Nephron progenitor cell (in vitro differentiated cells): ENCODE results near the gene TUBA3E.
"Not testable (repeated sequence)": the region's sequence is repeated elsewhere in the genome, so short reads cannot be mapped to it uniquely, and the experiment has no call there.

ENCODE experiments used
- DNase-seq: peaks from one replicate; pipeline ENCODE4 v3.0.0; 2021
- H3K27ac Mint-ChIP-seq: 2 replicates; pipeline ENCODE4 v1.8.0; 2021; ENCODE audit warnings: mild to moderate bottlenecking, moderate library complexity, mixed read lengths
- H3K27me3 Mint-ChIP-seq: 2 replicates; pipeline ENCODE4 v1.8.0; 2021; ENCODE audit warnings: mild to moderate bottlenecking, low read depth, mixed read lengths; ENCODE audit not compliant: poor library complexity
- H3K36me3 Mint-ChIP-seq: 2 replicates; pipeline ENCODE4 v1.8.0; 2021; ENCODE audit warnings: low read depth, mixed read lengths
- H3K4me1 Mint-ChIP-seq: 2 replicates; pipeline ENCODE4 v1.8.0; 2021; ENCODE audit warnings: mixed read lengths
- H3K4me3 Mint-ChIP-seq: 2 replicates; pipeline ENCODE4 v1.8.0; 2021; ENCODE audit warnings: mild to moderate bottlenecking, moderate library complexity, mixed read lengths
- H3K9me3 Mint-ChIP-seq: 2 replicates; pipeline ENCODE4 v1.8.0; 2021; ENCODE audit warnings: mild to moderate bottlenecking, moderate library complexity, mixed read lengths
- TF ChIP-seq, protein P1 (sequence below): fragments of 200-600 bp; sonication (generic); IDR thresholded peaks from 2 replicates; pipeline ENCODE4 v1.5.0; 2021; ENCODE audit warnings: antibody characterized with exemption

TUBA3E gene

GRCh38 chr2:130150181-130151144, 47.8 kb downstream of the TUBA3E start:
- no peaks in the 10 kb centered on the region for H3K9me3 Mint-ChIP-seq
- no peak overlapping the region for H3K4me3 Mint-ChIP-seq
- peaks cover 4% of the 10 kb centered on the region for H3K36me3 Mint-ChIP-seq
- TF ChIP-seq, protein P1, sequence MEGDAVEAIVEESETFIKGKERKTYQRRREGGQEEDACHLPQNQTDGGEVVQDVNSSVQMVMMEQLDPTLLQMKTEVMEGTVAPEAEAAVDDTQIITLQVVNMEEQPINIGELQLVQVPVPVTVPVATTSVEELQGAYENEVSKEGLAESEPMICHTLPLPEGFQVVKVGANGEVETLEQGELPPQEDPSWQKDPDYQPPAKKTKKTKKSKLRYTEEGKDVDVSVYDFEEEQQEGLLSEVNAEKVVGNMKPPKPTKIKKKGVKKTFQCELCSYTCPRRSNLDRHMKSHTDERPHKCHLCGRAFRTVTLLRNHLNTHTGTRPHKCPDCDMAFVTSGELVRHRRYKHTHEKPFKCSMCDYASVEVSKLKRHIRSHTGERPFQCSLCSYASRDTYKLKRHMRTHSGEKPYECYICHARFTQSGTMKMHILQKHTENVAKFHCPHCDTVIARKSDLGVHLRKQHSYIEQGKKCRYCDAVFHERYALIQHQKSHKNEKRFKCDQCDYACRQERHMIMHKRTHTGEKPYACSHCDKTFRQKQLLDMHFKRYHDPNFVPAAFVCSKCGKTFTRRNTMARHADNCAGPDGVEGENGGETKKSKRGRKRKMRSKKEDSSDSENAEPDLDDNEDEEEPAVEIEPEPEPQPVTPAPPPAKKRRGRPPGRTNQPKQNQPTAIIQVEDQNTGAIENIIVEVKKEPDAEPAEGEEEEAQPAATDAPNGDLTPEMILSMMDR, result no peak
- peak overlapping the region; percentile 81 for H3K27ac Mint-ChIP-seq
- DNase-seq, result no peak
- peaks cover 26% of the 10 kb centered on the region for H3K4me1 Mint-ChIP-seq
- peaks cover 3% of the 10 kb centered on the region for H3K27me3 Mint-ChIP-seq

DNA sequence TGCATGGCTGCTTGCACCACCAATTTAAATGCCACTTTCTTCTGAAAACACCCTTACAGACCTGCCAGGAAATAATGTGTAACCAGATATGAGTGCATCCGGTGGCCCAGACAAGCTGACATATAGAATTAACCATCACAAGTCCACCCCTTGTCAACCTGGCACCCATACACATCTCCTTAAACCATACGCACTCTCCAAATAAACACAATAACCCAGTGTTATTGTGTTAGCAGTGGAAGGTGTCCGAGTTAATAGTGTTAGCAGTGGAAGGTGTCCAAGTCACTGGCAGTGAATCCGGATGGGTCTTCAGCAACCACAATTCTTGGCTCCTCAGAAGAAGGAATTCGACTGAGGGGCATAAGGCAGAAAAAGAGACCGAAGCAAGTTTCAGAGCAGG, 49.7 kb downstream of the TUBA3E start:
- peak overlapping the region; percentile 66 for H3K27ac Mint-ChIP-seq
- H3K9me3 Mint-ChIP-seq, H3K27me3 Mint-ChIP-seq, H3K4me3 Mint-ChIP-seq, H3K36me3 Mint-ChIP-seq, DNase-seq: not testable (repeated sequence)
- H3K4me1 Mint-ChIP-seq, result peaks cover 32% of the 10 kb centered on the region

- not testable (repeated sequence) for H3K9me3 Mint-ChIP-seq, H3K27me3 Mint-ChIP-seq, H3K36me3 Mint-ChIP-seq
- H3K4me1 Mint-ChIP-seq, result peaks cover 39% of the 10 kb centered on the region
- peak within 1 kb of the TSS; percentile 96 for H3K27ac Mint-ChIP-seq
- peak; percentile 81 for DNase-seq
- H3K4me3 Mint-ChIP-seq, result peak within 1 kb of the TSS; percentile 85
These were observed 53.2 kb downstream of the TUBA3E start, which contains the start of gene CCDC74B for GRCh38 chr2:130145006-130145414. TSS of gene CCDC74B (minus strand) at chr2:130145112. CDS start at chr2:130144996, 116 bp downstream.

- Mint-ChIP-seq H3K4me1 (peaks cover 34% of the 10 kb centered on the region), H3K4me3 (peak overlapping the region; percentile 85), H3K27ac (peak overlapping the region; percentile 45)
- not testable (repeated sequence) for H3K9me3 Mint-ChIP-seq, H3K36me3 Mint-ChIP-seq, H3K27me3 Mint-ChIP-seq
- DNase-seq, result peak; percentile 42
These were observed 54.8 kb downstream of the TUBA3E start for GRCh38 chr2:130143266-130144039.

GRCh38 chr2:130142396-130143265, 55.6 kb downstream of the TUBA3E start:
- not testable (repeated sequence) for DNase-seq, H3K27me3 Mint-ChIP-seq, H3K9me3 Mint-ChIP-seq, H3K36me3 Mint-ChIP-seq, H3K27ac Mint-ChIP-seq
- Mint-ChIP-seq H3K4me1 (peaks cover 26% of the 10 kb centered on the region), H3K4me3 (peak overlapping the region; percentile 82)
